Osteocyte (in vitro differentiated cells): ENCODE results near the gene LIN28B. TPM values are rescaled to one million over a fixed set of nuclear protein-coding genes. Genes with fewer than 3 reads are reported as not detected.
"Not testable (repeated sequence)": the region's sequence is repeated elsewhere in the genome, so short reads cannot be mapped to it uniquely, and the experiment has no call there.

Experiments
- DNase-seq: peaks from one replicate; pipeline ENCODE4 v3.0.0; 2021; ENCODE audit warnings: mixed read lengths; ENCODE audit not compliant: unreplicated experiment; ENCODE audit errors: extremely low spot score
- H3K27ac Mint-ChIP-seq: one replicate; pipeline ENCODE4 v1.8.0; 2021; ENCODE audit warnings: mild to moderate bottlenecking, mixed read lengths; ENCODE audit not compliant: unreplicated experiment
- H3K27me3 Mint-ChIP-seq: one replicate; pipeline ENCODE4 v1.8.0; 2021; ENCODE audit warnings: mixed read lengths; ENCODE audit not compliant: unreplicated experiment
- H3K36me3 Mint-ChIP-seq: one replicate; pipeline ENCODE4 v1.8.0; 2021; ENCODE audit warnings: mixed read lengths; ENCODE audit not compliant: unreplicated experiment
- H3K4me1 Mint-ChIP-seq: one replicate; pipeline ENCODE4 v1.8.0; 2021; ENCODE audit warnings: mixed read lengths; ENCODE audit not compliant: unreplicated experiment
- H3K4me3 Mint-ChIP-seq: one replicate; pipeline ENCODE4 v1.8.0; 2021; ENCODE audit warnings: mild to moderate bottlenecking, moderate library complexity, mixed read lengths; ENCODE audit not compliant: unreplicated experiment
- H3K9me3 Mint-ChIP-seq: one replicate; pipeline ENCODE4 v1.8.0; 2021; ENCODE audit warnings: mixed read lengths; ENCODE audit not compliant: unreplicated experiment
- CTCF ChIP-seq: fragments of 200-600 bp; sonication (generic); IDR thresholded peaks from 2 replicates; pipeline ENCODE4 v1.5.0; 2021; ENCODE audit warnings: antibody characterized with exemption, mild to moderate bottlenecking, moderate library complexity
- total RNA-seq: library from RNA; stranded (reverse); gene quantifications from 2 replicates; pipeline ENCODE4 v1.2.1, GENCODE V29; 2021

Gene LIN28B
- total RNA-seq, 1 donor from 2014 or later: not detected

- Mint-ChIP-seq H3K36me3 (no peaks in the 10 kb centered on the region), H3K27me3 (no peaks in the 10 kb centered on the region), H3K9me3 (no peaks in the 10 kb centered on the region), H3K4me3 (no peak overlapping the region), H3K4me1 (peaks cover under 1% of the 10 kb centered on the region), H3K27ac (no peak overlapping the region)
- DNase-seq: no peak
- TF ChIP-seq CTCF: peak; percentile 60
Observed at GRCh38 chr6:104995989-104996617, 39.2 kb downstream of the LIN28B start.

GRCh38 chr6:105001063-105001462, 44.2 kb downstream of the LIN28B start:
- Mint-ChIP-seq H3K9me3 (no peaks in the 10 kb centered on the region), H3K4me3 (no peak overlapping the region), H3K36me3 (no peaks in the 10 kb centered on the region), H3K27me3 (no peaks in the 10 kb centered on the region), H3K27ac (no peak overlapping the region), H3K4me1 (peaks cover 3% of the 10 kb centered on the region)
- DNase-seq: no peak
- no peak for TF ChIP-seq CTCF

- Mint-ChIP-seq H3K9me3 (no peaks in the 10 kb centered on the region), H3K27ac (no peak overlapping the region), H3K4me1 (peaks cover 3% of the 10 kb centered on the region), H3K27me3 (no peaks in the 10 kb centered on the region), H3K36me3 (no peaks in the 10 kb centered on the region), H3K4me3 (no peak overlapping the region)
- no peak for DNase-seq
- no peak for TF ChIP-seq CTCF
Observed at GRCh38 chr6:105001906-105002305, 45.0 kb downstream of the LIN28B start.

GRCh38 chr6:105005451-105005850, 48.5 kb downstream of the LIN28B start:
- Mint-ChIP-seq H3K4me1 (peaks cover 3% of the 10 kb centered on the region), H3K9me3 (no peaks in the 10 kb centered on the region), H3K27ac (no peak overlapping the region), H3K36me3 (no peaks in the 10 kb centered on the region), H3K27me3 (no peaks in the 10 kb centered on the region), H3K4me3 (no peak overlapping the region)
- DNase-seq: no peak
- no peak for TF ChIP-seq CTCF

GRCh38 chr6:105013459-105013858, 56.6 kb downstream of the LIN28B start:
- H3K4me1 Mint-ChIP-seq: peaks cover 15% of the 10 kb centered on the region
- not testable (repeated sequence) for H3K36me3 Mint-ChIP-seq, DNase-seq, H3K27ac Mint-ChIP-seq, H3K4me3 Mint-ChIP-seq, H3K27me3 Mint-ChIP-seq, H3K9me3 Mint-ChIP-seq

- Mint-ChIP-seq H3K36me3 (no peaks in the 10 kb centered on the region), H3K9me3 (no peaks in the 10 kb centered on the region), H3K4me3 (no peak overlapping the region), H3K27me3 (no peaks in the 10 kb centered on the region), H3K27ac (no peak overlapping the region), H3K4me1 (peaks cover 15% of the 10 kb centered on the region)
- no peak for DNase-seq
- TF ChIP-seq CTCF: no peak
Observed at GRCh38 chr6:105014448-105014847, 57.5 kb downstream of the LIN28B start.
